Measurements from ENCODE around the gene COLEC12. TPM values are rescaled to one million over a fixed set of nuclear protein-coding genes. Genes with fewer than 3 reads are reported as not detected.

COLEC12 gene
- total and polyA plus RNA-seq, 3 donors from 2014 or later: 4.5 to 10.4 (median 8.1) TPM

- Histone ChIP-seq H3K27me3 (no peaks in the 10 kb centered on the region), H3K4me3 (no peak overlapping the region), H3K27ac (no peak overlapping the region), H3K4me1 (no peaks in the 10 kb centered on the region), H3K36me3 (ENCODE audit: low read depth, missing control alignments) (no peaks in the 10 kb centered on the region), H3K9me3 (no peaks in the 10 kb centered on the region)
- TF ChIP-seq POLR2A (IDR thresholded peaks at IDR 0.05): no peak
- TF ChIP-seq CTCF (IDR thresholded peaks at IDR 0.05): no peak
- 71 to 77% methylated on average over 6 of the region's 6 CpGs for WGBS, 2 donors
- intact Hi-C loops (cut with DNase I; ENCODE audit: low total_unique reads): no loop called here
- no peak for DNase-seq
Measured at GRCh38 chr18:525036-525797, 24.7 kb upstream of the COLEC12 start.

- no peak for TF ChIP-seq POLR2A (IDR thresholded peaks at IDR 0.05)
- no peak for TF ChIP-seq CTCF (IDR thresholded peaks at IDR 0.05)
- Histone ChIP-seq H3K4me3 (no peak overlapping the region), H3K27me3 (no peaks in the 10 kb centered on the region), H3K9me3 (no peaks in the 10 kb centered on the region), H3K36me3 (ENCODE audit: low read depth, missing control alignments) (no peaks in the 10 kb centered on the region), H3K27ac (no peak overlapping the region), H3K4me1 (no peaks in the 10 kb centered on the region)
- intact Hi-C loops (cut with DNase I; ENCODE audit: low total_unique reads): no loop called here
- no peak for DNase-seq
Measured at GRCh38 chr18:524466-524865, 24.0 kb upstream of the COLEC12 start.

GRCh38 chr18:523561-523960 lies 23.1 kb upstream of the COLEC12 start:
- Histone ChIP-seq H3K4me3 (no peak overlapping the region), H3K9me3 (no peaks in the 10 kb centered on the region), H3K4me1 (no peaks in the 10 kb centered on the region), H3K36me3 (ENCODE audit: low read depth, missing control alignments) (no peaks in the 10 kb centered on the region), H3K27me3 (no peaks in the 10 kb centered on the region), H3K27ac (no peak overlapping the region)
- DNase-seq: no peak
- no peak for TF ChIP-seq POLR2A (IDR thresholded peaks at IDR 0.05)
- no peak for TF ChIP-seq CTCF (IDR thresholded peaks at IDR 0.05)
- WGBS, 2 donors: 53 to 54% methylated on average over 4 of the region's 4 CpGs
- intact Hi-C loops (cut with DNase I; ENCODE audit: low total_unique reads): no loop called here

GRCh38 chr18:519019-519879 lies 18.7 kb upstream of the COLEC12 start:
- TF ChIP-seq POLR2A (IDR thresholded peaks at IDR 0.05): no peak
- H3K4me1 ChIP-seq: no peaks in the 10 kb centered on the region
- H3K27me3 ChIP-seq: no peaks in the 10 kb centered on the region
- H3K9me3 ChIP-seq: no peaks in the 10 kb centered on the region
- H3K36me3 ChIP-seq (ENCODE audit: low read depth, missing control alignments): no peaks in the 10 kb centered on the region
- intact Hi-C loops (cut with DNase I; ENCODE audit: low total_unique reads): no loop called here
- peak; percentile 59 for DNase-seq
- H3K4me3 ChIP-seq: no peak overlapping the region
- H3K27ac ChIP-seq: peak overlapping the region; percentile 6 to 46
- 67 to 72% methylated on average over 10 to 11 of the region's 11 CpGs for WGBS, 2 donors

- intact Hi-C loops (cut with DNase I; ENCODE audit: low total_unique reads): no loop called here
- no peak for DNase-seq
- no peak for TF ChIP-seq POLR2A (IDR thresholded peaks at IDR 0.05)
- no peak for TF ChIP-seq CTCF (IDR thresholded peaks at IDR 0.05)
- WGBS, 2 donors: 89 to 100% methylated on average over 3 of the region's 3 CpGs
- Histone ChIP-seq H3K27me3 (no peaks in the 10 kb centered on the region), H3K9me3 (no peaks in the 10 kb centered on the region), H3K36me3 (ENCODE audit: low read depth, missing control alignments) (no peaks in the 10 kb centered on the region), H3K4me3 (no peak overlapping the region), H3K4me1 (no peaks in the 10 kb centered on the region), H3K27ac (no peak overlapping the region)
Measured at GRCh38 chr18:518081-518480, 17.6 kb upstream of the COLEC12 start.

Data from testis (tissue), 3 donors.